Chondrocyte (in vitro differentiated cells): ENCODE results near the gene LRMDA. TPM values are rescaled to one million over a fixed set of nuclear protein-coding genes. Genes with fewer than 3 reads are reported as not detected.

Source experiments
- DNase-seq: peaks from one replicate; pipeline ENCODE4 v3.0.0; 2021; ENCODE audit warnings: mixed read lengths, low spot score
- H3K27ac Mint-ChIP-seq: one replicate; pipeline ENCODE4 v1.8.0; 2021; ENCODE audit warnings: mild to moderate bottlenecking, moderate library complexity, mixed read lengths; ENCODE audit not compliant: unreplicated experiment
- H3K27me3 Mint-ChIP-seq: 2 replicates; pipeline ENCODE4 v1.8.0; 2021; ENCODE audit warnings: low read depth, mixed read lengths
- H3K36me3 Mint-ChIP-seq: 2 replicates; pipeline ENCODE4 v1.8.0; 2021; ENCODE audit warnings: low read depth, mixed read lengths
- H3K4me1 Mint-ChIP-seq: 2 replicates; pipeline ENCODE4 v1.8.0; 2021; ENCODE audit warnings: low read depth, mild to moderate bottlenecking, mixed read lengths
- H3K4me3 Mint-ChIP-seq: one replicate; pipeline ENCODE4 v1.8.0; 2021; ENCODE audit warnings: mild to moderate bottlenecking, moderate library complexity, mixed read lengths; ENCODE audit not compliant: unreplicated experiment
- H3K9me3 Mint-ChIP-seq: 2 replicates; pipeline ENCODE4 v1.8.0; 2021; ENCODE audit warnings: low read depth, mixed read lengths
- CTCF ChIP-seq: fragments of 200-600 bp; sonication (generic); IDR thresholded peaks from 2 replicates; pipeline ENCODE4 v1.5.0; 2021; ENCODE audit warnings: antibody characterized with exemption, mild to moderate bottlenecking, moderate library complexity
- total RNA-seq: library from RNA; stranded (reverse); gene quantifications from 3 replicates; pipeline ENCODE4 v1.2.1, GENCODE V29; 2021

LRMDA gene
- total RNA-seq, 1 donor from 2014 or later: 2.8 TPM

GRCh38 chr10:76031099-76031498, 599.7 kb downstream of the LRMDA start:
- peaks cover 2% of the 10 kb centered on the region for H3K27me3 Mint-ChIP-seq
- no peak for DNase-seq
- H3K36me3 Mint-ChIP-seq: no peaks in the 10 kb centered on the region
- no peak overlapping the region for H3K27ac Mint-ChIP-seq
- H3K9me3 Mint-ChIP-seq: no peaks in the 10 kb centered on the region
- peaks cover 15% of the 10 kb centered on the region for H3K4me1 Mint-ChIP-seq
- no peak overlapping the region for H3K4me3 Mint-ChIP-seq
- no peak for TF ChIP-seq CTCF

GRCh38 chr10:76031769-76032699, 600.6 kb downstream of the LRMDA start:
- Mint-ChIP-seq H3K9me3 (no peaks in the 10 kb centered on the region), H3K27ac (no peak overlapping the region), H3K36me3 (no peaks in the 10 kb centered on the region), H3K27me3 (peaks cover 2% of the 10 kb centered on the region), H3K4me3 (no peak overlapping the region), H3K4me1 (peaks cover 20% of the 10 kb centered on the region)
- no peak for DNase-seq
- no peak for TF ChIP-seq CTCF

- H3K27me3 Mint-ChIP-seq: no peaks in the 10 kb centered on the region
- no peak overlapping the region for H3K4me3 Mint-ChIP-seq
- H3K9me3 Mint-ChIP-seq: no peaks in the 10 kb centered on the region
- no peaks in the 10 kb centered on the region for H3K36me3 Mint-ChIP-seq
- H3K27ac Mint-ChIP-seq: no peak overlapping the region
- TF ChIP-seq CTCF: no peak
- peaks cover 20% of the 10 kb centered on the region for H3K4me1 Mint-ChIP-seq
- no peak for DNase-seq
Observed at GRCh38 chr10:76032700-76033039, 601.2 kb downstream of the LRMDA start.

DNA sequence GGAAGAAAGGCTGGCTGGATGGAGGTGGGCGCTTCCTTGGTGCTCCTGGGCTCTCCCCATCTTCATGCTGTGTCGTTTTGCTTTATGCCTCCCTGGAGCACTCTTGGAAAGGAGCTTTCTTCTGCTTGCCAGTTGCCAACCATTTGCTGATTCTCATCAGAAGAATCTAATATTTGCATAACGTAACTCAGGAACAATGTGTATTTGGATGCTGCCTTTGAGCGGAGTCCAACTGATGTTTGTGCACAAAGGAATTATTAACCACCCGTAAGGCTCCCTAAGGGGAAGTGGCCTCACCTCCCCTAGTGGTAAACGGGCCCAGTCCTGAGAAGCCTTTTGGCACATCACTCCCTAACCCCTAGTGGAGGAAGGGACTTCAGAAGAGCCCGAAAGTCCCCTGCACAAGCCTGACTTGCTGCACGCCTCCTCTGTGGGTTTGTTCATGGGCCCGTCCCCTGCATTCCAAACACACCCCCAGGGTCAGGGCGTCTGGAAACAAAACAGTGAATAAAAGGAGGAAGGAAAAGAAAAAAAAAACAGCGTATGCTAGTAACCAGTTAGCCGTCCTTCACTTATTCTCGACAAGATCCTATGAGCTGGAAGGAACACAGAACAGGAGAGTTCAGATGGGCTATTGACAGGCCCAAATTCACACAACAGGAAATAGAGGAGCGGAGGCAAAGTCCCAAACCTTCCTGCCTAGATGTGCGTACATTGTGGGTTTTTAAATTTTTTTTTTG, 602.2 kb downstream of the LRMDA start:
- Mint-ChIP-seq H3K36me3 (peaks cover 2% of the 10 kb centered on the region), H3K27ac (no peak overlapping the region), H3K9me3 (peaks cover 3% of the 10 kb centered on the region), H3K4me3 (no peak overlapping the region), H3K27me3 (no peaks in the 10 kb centered on the region), H3K4me1 (peaks cover 20% of the 10 kb centered on the region)
- no peak for TF ChIP-seq CTCF
- DNase-seq: no peak

- Mint-ChIP-seq H3K9me3 (peaks cover 7% of the 10 kb centered on the region), H3K4me3 (no peak overlapping the region), H3K36me3 (peaks cover 2% of the 10 kb centered on the region), H3K27me3 (no peaks in the 10 kb centered on the region), H3K27ac (no peak overlapping the region), H3K4me1 (peaks cover 20% of the 10 kb centered on the region)
- no peak for DNase-seq
- no peak for TF ChIP-seq CTCF
Observed at GRCh38 chr10:76034353-76035205, 603.2 kb downstream of the LRMDA start.
